ENCODE measurements around the gene ALDH3B1.

The ALDH3B1 gene

DNA sequence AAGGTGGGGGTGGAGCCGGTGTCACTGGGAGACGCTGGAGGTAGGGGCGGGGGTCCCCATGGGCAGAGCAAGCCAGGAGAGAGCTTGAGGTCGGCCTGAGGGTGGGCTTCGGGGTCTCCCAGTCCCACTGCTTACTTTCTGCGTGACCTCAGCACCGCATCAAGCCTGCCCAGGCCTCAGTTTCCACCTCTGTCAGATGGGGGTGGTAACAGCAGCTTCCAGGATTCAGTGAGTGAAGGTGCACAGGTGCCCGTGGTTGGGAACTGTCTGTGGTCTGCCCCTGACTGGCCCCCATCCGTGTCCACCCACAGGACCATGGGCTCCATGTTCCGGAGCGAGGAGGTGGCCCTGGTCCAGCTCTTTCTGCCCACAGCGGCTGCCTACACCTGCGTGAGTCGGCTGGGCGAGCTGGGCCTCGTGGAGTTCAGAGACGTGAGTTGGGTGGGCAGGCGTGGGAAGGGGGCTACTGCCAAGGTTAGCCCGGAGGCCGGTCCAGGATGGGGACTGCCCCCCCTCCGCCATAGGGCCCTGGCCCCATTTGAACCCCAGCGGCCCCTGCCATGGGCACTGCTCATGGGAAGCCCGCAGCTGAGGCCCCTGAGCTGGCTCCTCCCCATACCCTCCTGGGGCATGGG is 30.9 kb downstream of the ALDH3B1 start:
- no peaks in the 10 kb centered on the region; the same call in 1 of the 2 replicates for H3F3A ChIP-seq (ENCODE audit: insufficient read depth)
- TF ChIP-seq EZH2phosphoT487 (conservative IDR thresholded peaks at IDR 0.05; ENCODE audit: low read length): no peak
- TF ChIP-seq, protein P1, sequence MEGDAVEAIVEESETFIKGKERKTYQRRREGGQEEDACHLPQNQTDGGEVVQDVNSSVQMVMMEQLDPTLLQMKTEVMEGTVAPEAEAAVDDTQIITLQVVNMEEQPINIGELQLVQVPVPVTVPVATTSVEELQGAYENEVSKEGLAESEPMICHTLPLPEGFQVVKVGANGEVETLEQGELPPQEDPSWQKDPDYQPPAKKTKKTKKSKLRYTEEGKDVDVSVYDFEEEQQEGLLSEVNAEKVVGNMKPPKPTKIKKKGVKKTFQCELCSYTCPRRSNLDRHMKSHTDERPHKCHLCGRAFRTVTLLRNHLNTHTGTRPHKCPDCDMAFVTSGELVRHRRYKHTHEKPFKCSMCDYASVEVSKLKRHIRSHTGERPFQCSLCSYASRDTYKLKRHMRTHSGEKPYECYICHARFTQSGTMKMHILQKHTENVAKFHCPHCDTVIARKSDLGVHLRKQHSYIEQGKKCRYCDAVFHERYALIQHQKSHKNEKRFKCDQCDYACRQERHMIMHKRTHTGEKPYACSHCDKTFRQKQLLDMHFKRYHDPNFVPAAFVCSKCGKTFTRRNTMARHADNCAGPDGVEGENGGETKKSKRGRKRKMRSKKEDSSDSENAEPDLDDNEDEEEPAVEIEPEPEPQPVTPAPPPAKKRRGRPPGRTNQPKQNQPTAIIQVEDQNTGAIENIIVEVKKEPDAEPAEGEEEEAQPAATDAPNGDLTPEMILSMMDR (IDR thresholded peaks at IDR 0.05; ENCODE audit: insufficient read depth, low read length, poor library complexity, severe bottlenecking): no peak
- H3K4me2 ChIP-seq (ENCODE audit: low read depth, low read length, poor library complexity, severe bottlenecking): peak overlapping the region; percentile 99
- no peaks in the 10 kb centered on the region for H4K20me1 ChIP-seq (ENCODE audit: low read depth, low read length)
- H3K9ac ChIP-seq (ENCODE audit: low read length): peak overlapping the region; percentile 77
- H3K27me3 ChIP-seq (ENCODE audit: low read length): no peaks in the 10 kb centered on the region
- H3K4me3 ChIP-seq (ENCODE audit: insufficient read depth, low read length, poor library complexity, severe bottlenecking): peak overlapping the region; percentile 81
- no peaks in the 10 kb centered on the region for H3K9me3 ChIP-seq (ENCODE audit: insufficient read depth, low read length)
- H2AFZ ChIP-seq (ENCODE audit: low read depth, low read length, severe bottlenecking): no peak overlapping the region
- peaks cover 24% of the 10 kb centered on the region for H3K79me2 ChIP-seq (ENCODE audit: insufficient read depth, low read length)
- H3K36me3 ChIP-seq (ENCODE audit: low read length): no peaks in the 10 kb centered on the region
- no peaks in the 10 kb centered on the region for H3K9me2 ChIP-seq (replicated peaks; ENCODE audit: insufficient read depth, low read length)
- peak overlapping the region; percentile 74 for H3K27ac ChIP-seq (ENCODE audit: low read depth, low read length)

DNA sequence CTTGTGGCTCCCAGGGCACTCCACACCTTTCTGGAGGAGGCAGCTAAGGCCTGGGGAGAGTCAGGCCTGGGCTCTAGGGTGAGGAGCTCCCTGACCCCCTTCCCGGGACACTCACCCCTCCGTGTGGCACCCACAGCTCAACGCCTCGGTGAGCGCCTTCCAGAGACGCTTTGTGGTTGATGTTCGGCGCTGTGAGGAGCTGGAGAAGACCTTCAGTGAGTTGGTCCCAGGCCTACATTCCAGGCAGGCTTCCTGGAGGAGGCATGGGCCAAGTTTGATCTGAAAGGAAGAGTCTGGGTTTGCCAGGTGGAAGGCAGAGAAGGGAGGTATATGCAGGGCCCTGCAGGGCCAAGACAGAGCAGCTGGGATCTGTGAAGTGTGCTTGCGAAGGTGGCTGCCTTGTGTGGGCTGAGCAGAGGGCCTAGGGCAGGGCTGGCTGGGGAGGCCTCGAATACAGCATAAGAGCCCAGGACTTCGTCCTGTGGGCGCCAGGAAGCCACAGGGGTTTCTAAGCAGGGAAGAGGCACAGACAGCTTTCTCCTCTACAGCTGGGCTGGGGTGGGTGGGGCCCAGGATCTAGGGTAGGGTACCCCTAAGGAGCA is 31.6 kb downstream of the ALDH3B1 start:
- no peak overlapping the region for H3K4me2 ChIP-seq (ENCODE audit: low read depth, low read length, poor library complexity, severe bottlenecking)
- no peaks in the 10 kb centered on the region for H3K27me3 ChIP-seq (ENCODE audit: low read length)
- H3K9me2 ChIP-seq (replicated peaks; ENCODE audit: insufficient read depth, low read length): no peaks in the 10 kb centered on the region
- H4K20me1 ChIP-seq (ENCODE audit: low read depth, low read length): no peaks in the 10 kb centered on the region
- no peak overlapping the region for H3K4me3 ChIP-seq (ENCODE audit: insufficient read depth, low read length, poor library complexity, severe bottlenecking)
- no peak overlapping the region for H3K27ac ChIP-seq (ENCODE audit: low read depth, low read length)
- no peak overlapping the region for H3K9ac ChIP-seq (ENCODE audit: low read length)
- H3K79me2 ChIP-seq (ENCODE audit: insufficient read depth, low read length): peaks cover 24% of the 10 kb centered on the region
- TF ChIP-seq, protein P1 (IDR thresholded peaks at IDR 0.05; ENCODE audit: insufficient read depth, low read length, poor library complexity, severe bottlenecking): no peak
- TF ChIP-seq EZH2phosphoT487 (conservative IDR thresholded peaks at IDR 0.05; ENCODE audit: low read length): no peak
- no peaks in the 10 kb centered on the region for H3K9me3 ChIP-seq (ENCODE audit: insufficient read depth, low read length)
- H2AFZ ChIP-seq (ENCODE audit: low read depth, low read length, severe bottlenecking): no peak overlapping the region
- no peaks in the 10 kb centered on the region; the same call in 1 of the 2 replicates for H3F3A ChIP-seq (ENCODE audit: insufficient read depth)
- no peaks in the 10 kb centered on the region for H3K36me3 ChIP-seq (ENCODE audit: low read length)

DNA sequence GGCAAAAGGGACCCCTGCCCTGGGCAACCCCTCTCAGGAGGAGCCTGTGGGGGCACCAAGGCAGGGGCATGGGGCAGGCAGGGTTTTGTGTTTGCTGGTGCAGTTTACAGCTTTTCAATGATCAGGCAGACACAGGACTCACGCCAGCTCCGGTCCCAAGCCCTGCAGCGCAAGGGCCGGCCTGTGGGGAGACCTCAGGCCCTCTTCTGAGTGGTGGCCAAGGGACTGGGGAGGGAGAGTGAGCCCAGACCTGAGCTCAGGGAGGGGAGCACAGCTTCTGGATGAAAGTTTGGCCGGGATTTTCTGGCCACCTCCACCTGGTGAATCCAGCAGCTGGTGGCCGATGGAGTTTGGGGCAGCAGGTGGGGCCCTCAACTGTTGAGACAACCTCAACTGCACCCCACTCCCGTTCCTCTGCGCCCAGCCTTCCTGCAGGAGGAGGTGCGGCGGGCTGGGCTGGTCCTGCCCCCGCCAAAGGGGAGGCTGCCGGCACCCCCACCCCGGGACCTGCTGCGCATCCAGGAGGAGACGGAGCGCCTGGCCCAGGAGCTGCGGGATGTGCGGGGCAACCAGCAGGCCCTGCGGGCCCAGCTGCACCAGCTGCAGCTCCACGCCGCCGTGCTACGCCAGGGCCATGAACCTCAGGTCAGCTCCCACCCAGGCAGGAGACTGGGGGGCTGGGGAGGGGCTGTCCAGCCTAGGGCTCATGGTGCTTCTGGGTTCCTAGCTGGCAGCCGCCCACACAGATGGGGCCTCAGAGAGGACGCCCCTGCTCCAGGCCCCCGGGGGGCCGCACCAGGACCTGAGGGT is 32.3 kb downstream of the ALDH3B1 start:
- no peak overlapping the region for H3K9ac ChIP-seq (ENCODE audit: low read length)
- H3K9me3 ChIP-seq (ENCODE audit: insufficient read depth, low read length): no peaks in the 10 kb centered on the region
- H2AFZ ChIP-seq (ENCODE audit: low read depth, low read length, severe bottlenecking): no peak overlapping the region
- H3K4me2 ChIP-seq (ENCODE audit: low read depth, low read length, poor library complexity, severe bottlenecking): no peak overlapping the region
- no peaks in the 10 kb centered on the region; the same call in 1 of the 2 replicates for H3F3A ChIP-seq (ENCODE audit: insufficient read depth)
- H3K27me3 ChIP-seq (ENCODE audit: low read length): no peaks in the 10 kb centered on the region
- TF ChIP-seq, protein P1 (IDR thresholded peaks at IDR 0.05; ENCODE audit: insufficient read depth, low read length, poor library complexity, severe bottlenecking): no peak
- no peak for TF ChIP-seq EZH2phosphoT487 (conservative IDR thresholded peaks at IDR 0.05; ENCODE audit: low read length)
- H3K79me2 ChIP-seq (ENCODE audit: insufficient read depth, low read length): peaks cover 24% of the 10 kb centered on the region
- H3K27ac ChIP-seq (ENCODE audit: low read depth, low read length): no peak overlapping the region
- no peaks in the 10 kb centered on the region for H4K20me1 ChIP-seq (ENCODE audit: low read depth, low read length)
- H3K36me3 ChIP-seq (ENCODE audit: low read length): no peaks in the 10 kb centered on the region
- H3K4me3 ChIP-seq (ENCODE audit: insufficient read depth, low read length, poor library complexity, severe bottlenecking): no peak overlapping the region
- no peaks in the 10 kb centered on the region for H3K9me2 ChIP-seq (replicated peaks; ENCODE audit: insufficient read depth, low read length)

Data from SU-DHL-6 (cell line).